ENCODE data around the gene ARMC7. TPM values are rescaled to one million over a fixed set of nuclear protein-coding genes. Genes with fewer than 3 reads are reported as not detected.

ARMC7 gene
- total RNA-seq, 1 donor from 2014 or later, result 1.9 TPM

- DNase-seq (ENCODE audit: low spot score), result peak; percentile 45
- peaks cover 25% of the 10 kb centered on the region for H3F3A ChIP-seq (ENCODE audit: low read depth)
- peak overlapping the region; percentile 95 for H2AFZ ChIP-seq (replicated peaks)
- H3K79me2 ChIP-seq (ENCODE audit: low read depth), result peaks cover 8% of the 10 kb centered on the region
- no peaks in the 10 kb centered on the region for H4K20me1 ChIP-seq (ENCODE audit: low read depth)
- Mint-ChIP-seq H3K4me1 (peaks cover 31% of the 10 kb centered on the region), H3K4me3 (peak overlapping the region; percentile 90), H3K27me3 (ENCODE audit: insufficient read depth, low read depth) (peaks cover 4% of the 10 kb centered on the region), H3K27ac (no peak overlapping the region), H3K36me3 (no peaks in the 10 kb centered on the region), H3K9me3 (no peaks in the 10 kb centered on the region)
- TF ChIP-seq CTCF (IDR thresholded peaks at IDR 0.05) (no peak), EZH2phosphoT487 (IDR thresholded peaks at IDR 0.05) (no peak), EZH2 (IDR thresholded peaks at IDR 0.05) (no peak)
- no peaks in the 10 kb centered on the region for H3K9me3 ChIP-seq (ENCODE audit: low read depth)
- H3K27ac ChIP-seq, result no peak overlapping the region
- peaks cover 3% of the 10 kb centered on the region for H3K4me1 ChIP-seq
- H3K27me3 ChIP-seq, result peaks cover 9% of the 10 kb centered on the region
- no peak overlapping the region for H3K9ac ChIP-seq
- H3K36me3 ChIP-seq, result no peaks in the 10 kb centered on the region
- H3K4me3 ChIP-seq, result peak overlapping the region; percentile 81
- H3K4me2 ChIP-seq, result peak overlapping the region; percentile 90
Observed at GRCh38 chr17:75110234-75110937, 617 bp downstream of the ARMC7 start.

- H3K9me3 ChIP-seq (ENCODE audit: low read depth), result no peaks in the 10 kb centered on the region
- no peaks in the 10 kb centered on the region for H4K20me1 ChIP-seq (ENCODE audit: low read depth)
- H3K27ac ChIP-seq, result no peak overlapping the region
- H3K36me3 ChIP-seq, result no peaks in the 10 kb centered on the region
- H3K79me2 ChIP-seq (ENCODE audit: low read depth), result peaks cover 8% of the 10 kb centered on the region
- Mint-ChIP-seq H3K36me3 (no peaks in the 10 kb centered on the region), H3K27me3 (ENCODE audit: insufficient read depth, low read depth) (peaks cover 4% of the 10 kb centered on the region), H3K4me3 (peak overlapping the region; percentile 50), H3K9me3 (no peaks in the 10 kb centered on the region), H3K27ac (no peak overlapping the region), H3K4me1 (peaks cover 27% of the 10 kb centered on the region)
- no peak overlapping the region for H3K4me3 ChIP-seq
- H3K27me3 ChIP-seq, result peaks cover 9% of the 10 kb centered on the region
- no peak overlapping the region for H2AFZ ChIP-seq (replicated peaks)
- no peak overlapping the region for H3K9ac ChIP-seq
- no peak for DNase-seq (ENCODE audit: low spot score)
- peaks cover 3% of the 10 kb centered on the region for H3K4me1 ChIP-seq
- TF ChIP-seq CTCF (IDR thresholded peaks at IDR 0.05) (no peak), EZH2phosphoT487 (IDR thresholded peaks at IDR 0.05) (no peak)
- H3K4me2 ChIP-seq, result no peak overlapping the region
- H3F3A ChIP-seq (ENCODE audit: low read depth), result peaks cover 21% of the 10 kb centered on the region
Observed at GRCh38 chr17:75111777-75112335, 2.1 kb downstream of the ARMC7 start.

GRCh38 chr17:75113798-75114551 lies 4.2 kb downstream of the ARMC7 start:
- DNase-seq (ENCODE audit: low spot score), result peak; percentile 91
- no peaks in the 10 kb centered on the region for H3K36me3 Mint-ChIP-seq
- Histone ChIP-seq H3F3A (ENCODE audit: low read depth) (peaks cover 12% of the 10 kb centered on the region), H3K9ac (no peak overlapping the region), H3K79me2 (ENCODE audit: low read depth) (peaks cover 8% of the 10 kb centered on the region), H2AFZ (replicated peaks) (peak overlapping the region; percentile 68), H4K20me1 (ENCODE audit: low read depth) (no peaks in the 10 kb centered on the region), H3K36me3 (no peaks in the 10 kb centered on the region), H3K9me3 (ENCODE audit: low read depth) (no peaks in the 10 kb centered on the region), H3K4me2 (peak overlapping the region; percentile 39), H3K27ac (no peak overlapping the region), H3K27me3 (peaks cover 1% of the 10 kb centered on the region), H3K4me3 (no peak overlapping the region), H3K4me1 (peaks cover 3% of the 10 kb centered on the region)
- peak overlapping the region; percentile 63 for H3K4me3 Mint-ChIP-seq
- peak overlapping the region; percentile 26 for H3K27ac Mint-ChIP-seq
- peaks cover 24% of the 10 kb centered on the region for H3K4me1 Mint-ChIP-seq
- TF ChIP-seq CTCF (IDR thresholded peaks at IDR 0.05) (peak; percentile 95), EZH2 (IDR thresholded peaks at IDR 0.05) (no peak), EZH2phosphoT487 (IDR thresholded peaks at IDR 0.05) (no peak)
- no peaks in the 10 kb centered on the region for H3K9me3 Mint-ChIP-seq
- H3K27me3 Mint-ChIP-seq (ENCODE audit: insufficient read depth, low read depth), result peaks cover 5% of the 10 kb centered on the region

Data from neural progenitor cell (in vitro differentiated cells).